ENCODE measurements around the gene FSTL5.

DNA sequence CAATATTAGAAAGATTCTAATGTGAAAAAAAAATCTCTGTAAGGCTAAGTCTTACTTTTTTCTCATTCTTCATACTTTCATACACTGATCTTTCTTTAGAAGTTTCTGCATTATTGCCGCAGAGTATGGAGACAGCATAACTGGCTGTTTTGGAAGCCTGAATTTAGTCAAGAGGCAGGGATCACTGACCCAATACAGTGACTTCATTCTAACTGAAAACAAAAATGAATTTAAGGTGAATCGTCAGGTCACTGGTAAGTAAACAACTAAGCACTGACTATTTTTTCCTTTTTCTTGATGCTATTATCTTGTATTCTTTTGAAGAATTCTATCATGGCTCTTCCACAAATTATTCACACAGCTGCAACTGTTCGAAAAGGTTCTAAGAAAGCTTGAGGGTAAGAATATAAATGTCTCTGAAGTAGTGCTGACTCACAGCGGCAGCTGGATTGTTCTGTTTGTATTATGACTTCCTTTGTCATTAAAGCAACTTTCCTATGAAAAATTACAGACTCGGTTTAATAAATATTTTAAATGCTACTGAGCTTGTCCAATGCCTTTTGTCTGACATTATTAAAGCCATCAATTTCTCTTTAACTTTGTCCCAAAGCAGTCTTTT is 609.3 kb downstream of the FSTL5 start:
- TF ChIP-seq, protein P1, sequence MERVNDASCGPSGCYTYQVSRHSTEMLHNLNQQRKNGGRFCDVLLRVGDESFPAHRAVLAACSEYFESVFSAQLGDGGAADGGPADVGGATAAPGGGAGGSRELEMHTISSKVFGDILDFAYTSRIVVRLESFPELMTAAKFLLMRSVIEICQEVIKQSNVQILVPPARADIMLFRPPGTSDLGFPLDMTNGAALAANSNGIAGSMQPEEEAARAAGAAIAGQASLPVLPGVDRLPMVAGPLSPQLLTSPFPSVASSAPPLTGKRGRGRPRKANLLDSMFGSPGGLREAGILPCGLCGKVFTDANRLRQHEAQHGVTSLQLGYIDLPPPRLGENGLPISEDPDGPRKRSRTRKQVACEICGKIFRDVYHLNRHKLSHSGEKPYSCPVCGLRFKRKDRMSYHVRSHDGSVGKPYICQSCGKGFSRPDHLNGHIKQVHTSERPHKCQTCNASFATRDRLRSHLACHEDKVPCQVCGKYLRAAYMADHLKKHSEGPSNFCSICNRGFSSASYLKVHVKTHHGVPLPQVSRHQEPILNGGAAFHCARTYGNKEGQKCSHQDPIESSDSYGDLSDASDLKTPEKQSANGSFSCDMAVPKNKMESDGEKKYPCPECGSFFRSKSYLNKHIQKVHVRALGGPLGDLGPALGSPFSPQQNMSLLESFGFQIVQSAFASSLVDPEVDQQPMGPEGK (CRISPR knock-in tag; IDR thresholded peaks at IDR 0.05; ENCODE audit: borderline replicate concordance): no peak
- TF ChIP-seq ZFP3 (CRISPR knock-in tag; IDR thresholded peaks at IDR 0.05): no peak
- no peak for TF ChIP-seq ZFP30 (CRISPR knock-in tag; IDR thresholded peaks at IDR 0.05)
- no peak for TF ChIP-seq ISL1 (CRISPR knock-in tag; IDR thresholded peaks at IDR 0.05)
- TF ChIP-seq SNAI2 (CRISPR knock-in tag; IDR thresholded peaks at IDR 0.05): no peak
- TF ChIP-seq, protein P2, sequence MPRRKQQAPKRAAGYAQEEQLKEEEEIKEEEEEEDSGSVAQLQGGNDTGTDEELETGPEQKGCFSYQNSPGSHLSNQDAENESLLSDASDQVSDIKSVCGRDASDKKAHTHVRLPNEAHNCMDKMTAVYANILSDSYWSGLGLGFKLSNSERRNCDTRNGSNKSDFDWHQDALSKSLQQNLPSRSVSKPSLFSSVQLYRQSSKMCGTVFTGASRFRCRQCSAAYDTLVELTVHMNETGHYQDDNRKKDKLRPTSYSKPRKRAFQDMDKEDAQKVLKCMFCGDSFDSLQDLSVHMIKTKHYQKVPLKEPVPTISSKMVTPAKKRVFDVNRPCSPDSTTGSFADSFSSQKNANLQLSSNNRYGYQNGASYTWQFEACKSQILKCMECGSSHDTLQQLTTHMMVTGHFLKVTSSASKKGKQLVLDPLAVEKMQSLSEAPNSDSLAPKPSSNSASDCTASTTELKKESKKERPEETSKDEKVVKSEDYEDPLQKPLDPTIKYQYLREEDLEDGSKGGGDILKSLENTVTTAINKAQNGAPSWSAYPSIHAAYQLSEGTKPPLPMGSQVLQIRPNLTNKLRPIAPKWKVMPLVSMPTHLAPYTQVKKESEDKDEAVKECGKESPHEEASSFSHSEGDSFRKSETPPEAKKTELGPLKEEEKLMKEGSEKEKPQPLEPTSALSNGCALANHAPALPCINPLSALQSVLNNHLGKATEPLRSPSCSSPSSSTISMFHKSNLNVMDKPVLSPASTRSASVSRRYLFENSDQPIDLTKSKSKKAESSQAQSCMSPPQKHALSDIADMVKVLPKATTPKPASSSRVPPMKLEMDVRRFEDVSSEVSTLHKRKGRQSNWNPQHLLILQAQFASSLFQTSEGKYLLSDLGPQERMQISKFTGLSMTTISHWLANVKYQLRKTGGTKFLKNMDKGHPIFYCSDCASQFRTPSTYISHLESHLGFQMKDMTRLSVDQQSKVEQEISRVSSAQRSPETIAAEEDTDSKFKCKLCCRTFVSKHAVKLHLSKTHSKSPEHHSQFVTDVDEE (CRISPR knock-in tag; IDR thresholded peaks at IDR 0.05): no peak
- TF ChIP-seq ZNF565 (CRISPR knock-in tag; conservative IDR thresholded peaks at IDR 0.05; ENCODE audit: low read depth): no peak
- TF ChIP-seq, protein P3, sequence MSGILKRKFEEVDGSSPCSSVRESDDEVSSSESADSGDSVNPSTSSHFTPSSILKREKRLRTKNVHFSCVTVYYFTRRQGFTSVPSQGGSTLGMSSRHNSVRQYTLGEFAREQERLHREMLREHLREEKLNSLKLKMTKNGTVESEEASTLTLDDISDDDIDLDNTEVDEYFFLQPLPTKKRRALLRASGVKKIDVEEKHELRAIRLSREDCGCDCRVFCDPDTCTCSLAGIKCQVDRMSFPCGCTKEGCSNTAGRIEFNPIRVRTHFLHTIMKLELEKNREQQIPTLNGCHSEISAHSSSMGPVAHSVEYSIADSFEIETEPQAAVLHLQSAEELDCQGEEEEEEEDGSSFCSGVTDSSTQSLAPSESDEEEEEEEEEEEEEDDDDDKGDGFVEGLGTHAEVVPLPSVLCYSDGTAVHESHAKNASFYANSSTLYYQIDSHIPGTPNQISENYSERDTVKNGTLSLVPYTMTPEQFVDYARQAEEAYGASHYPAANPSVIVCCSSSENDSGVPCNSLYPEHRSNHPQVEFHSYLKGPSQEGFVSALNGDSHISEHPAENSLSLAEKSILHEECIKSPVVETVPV (CRISPR knock-in tag; IDR thresholded peaks at IDR 0.05): no peak
- TF ChIP-seq GLIS3 (CRISPR knock-in tag; IDR thresholded peaks at IDR 0.05): no peak
- TF ChIP-seq ZC3H10 (CRISPR knock-in tag; IDR thresholded peaks at IDR 0.05): no peak
- TF ChIP-seq, protein P4, sequence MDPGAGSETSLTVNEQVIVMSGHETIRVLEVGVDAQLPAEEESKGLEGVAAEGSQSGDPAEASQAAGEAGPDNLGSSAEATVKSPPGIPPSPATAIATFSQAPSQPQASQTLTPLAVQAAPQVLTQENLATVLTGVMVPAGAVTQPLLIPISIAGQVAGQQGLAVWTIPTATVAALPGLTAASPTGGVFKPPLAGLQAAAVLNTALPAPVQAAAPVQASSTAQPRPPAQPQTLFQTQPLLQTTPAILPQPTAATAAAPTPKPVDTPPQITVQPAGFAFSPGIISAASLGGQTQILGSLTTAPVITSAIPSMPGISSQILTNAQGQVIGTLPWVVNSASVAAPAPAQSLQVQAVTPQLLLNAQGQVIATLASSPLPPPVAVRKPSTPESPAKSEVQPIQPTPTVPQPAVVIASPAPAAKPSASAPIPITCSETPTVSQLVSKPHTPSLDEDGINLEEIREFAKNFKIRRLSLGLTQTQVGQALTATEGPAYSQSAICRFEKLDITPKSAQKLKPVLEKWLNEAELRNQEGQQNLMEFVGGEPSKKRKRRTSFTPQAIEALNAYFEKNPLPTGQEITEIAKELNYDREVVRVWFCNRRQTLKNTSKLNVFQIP (CRISPR knock-in tag; IDR thresholded peaks at IDR 0.05; ENCODE audit: borderline replicate concordance, low read depth): no peak
- no peak for TF ChIP-seq ESRRG (CRISPR knock-in tag; IDR thresholded peaks at IDR 0.05)

Data from SK-N-SH treated with all-trans-retinoic acid at 6 μM for 48 hours (cell line).